Measurements from ENCODE around the gene LMF2.

The LMF2 gene

GRCh38 chr22:50464451-50464850, 43.1 kb downstream of the LMF2 start:
- no peak for DNase-seq (ENCODE audit: low spot score)

DNA sequence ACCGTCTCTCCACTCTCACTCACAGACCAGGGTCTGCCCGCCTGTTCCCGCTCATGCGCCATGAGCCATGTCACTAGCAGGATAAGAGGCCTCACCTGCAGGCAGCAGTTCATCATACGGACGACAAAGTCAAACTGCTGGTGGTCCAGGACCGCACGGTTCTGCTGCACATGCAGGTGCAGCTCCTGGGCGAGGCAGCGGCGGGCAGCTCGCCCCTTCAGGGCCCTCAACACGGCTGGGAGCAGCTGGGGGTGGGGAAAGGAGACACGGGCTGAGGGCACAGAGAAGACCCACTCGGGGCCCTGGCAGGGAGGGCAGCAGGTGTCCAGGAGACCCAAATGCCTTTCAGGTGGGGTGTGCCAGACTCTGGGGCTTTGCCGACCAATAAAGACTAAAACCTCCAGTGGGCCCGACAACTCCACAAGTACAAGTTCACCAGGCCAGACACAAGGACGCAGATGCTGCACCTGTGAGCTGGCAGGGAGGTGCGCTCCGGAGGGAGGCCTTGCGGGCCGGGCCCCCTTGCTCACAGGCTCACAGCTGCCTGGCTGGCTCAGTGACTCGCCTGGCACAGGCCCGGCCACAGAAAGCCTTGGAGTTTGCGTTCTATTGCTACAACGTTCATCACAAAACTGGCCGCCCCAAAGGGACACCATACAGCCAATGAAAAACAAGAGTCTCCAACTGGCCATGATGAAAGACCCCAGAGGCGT, 44.2 kb downstream of the LMF2 start:
- no peak for DNase-seq (ENCODE audit: low spot score)

GRCh38 chr22:50461979-50462540, 45.4 kb downstream of the LMF2 start:
- no peak for DNase-seq (ENCODE audit: low spot score)

DNA sequence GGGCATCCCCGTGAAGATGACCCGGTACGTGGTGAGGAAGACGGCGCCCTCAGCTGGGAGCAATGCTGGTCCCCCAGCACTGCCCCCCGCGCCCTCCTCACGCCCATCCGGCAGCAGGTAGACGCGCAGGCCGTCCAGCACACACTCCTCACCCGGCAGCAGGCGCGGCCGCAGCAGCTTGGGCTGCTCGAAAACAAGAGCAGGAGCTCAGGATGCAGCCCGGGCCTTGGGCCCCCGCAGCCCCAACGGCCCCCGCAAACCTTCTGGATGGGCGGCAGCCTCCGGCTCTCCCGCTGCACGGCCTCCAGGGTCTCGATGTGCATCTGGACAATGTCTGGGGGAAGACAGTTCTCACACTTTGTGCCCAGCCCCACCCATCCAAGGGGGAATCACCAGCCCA, 46.0 kb downstream of the LMF2 start:
- no peak for DNase-seq (ENCODE audit: low spot score)

GRCh38 chr22:50460938-50461337, 46.6 kb downstream of the LMF2 start:
- no peak for DNase-seq (ENCODE audit: low spot score)

GRCh38 chr22:50459496-50460140, 47.9 kb downstream of the LMF2 start:
- DNase-seq (ENCODE audit: low spot score) = no peak

DNA sequence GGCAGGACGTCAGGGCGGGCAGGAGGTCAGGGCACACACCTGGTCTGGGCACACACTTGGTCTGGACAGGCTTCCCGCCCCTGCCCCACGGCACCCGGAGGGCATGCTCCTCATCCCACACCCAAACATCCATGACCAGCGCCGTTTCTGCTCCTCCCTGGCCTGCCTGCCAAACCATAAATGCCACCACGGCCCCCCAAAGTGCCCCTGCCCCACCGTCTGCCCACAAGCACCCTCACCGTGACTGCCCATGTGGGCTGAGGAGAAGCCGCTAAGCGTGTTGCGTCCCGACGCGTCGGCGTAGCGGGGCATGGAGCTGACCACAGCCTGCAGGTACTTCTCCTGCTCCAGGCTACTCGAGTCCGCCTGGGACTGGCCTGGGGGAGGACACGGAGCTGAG, 48.5 kb downstream of the LMF2 start:
- no peak for DNase-seq (ENCODE audit: low spot score)

- no peak for DNase-seq (ENCODE audit: low spot score)
Observed at GRCh38 chr22:50456466-50457234, 50.9 kb downstream of the LMF2 start.

GRCh38 chr22:50456026-50456425, 51.5 kb downstream of the LMF2 start:
- no peak for DNase-seq (ENCODE audit: low spot score)

- no peak for DNase-seq (ENCODE audit: low spot score)
Observed at GRCh38 chr22:50455201-50455600, 52.3 kb downstream of the LMF2 start.

DNA sequence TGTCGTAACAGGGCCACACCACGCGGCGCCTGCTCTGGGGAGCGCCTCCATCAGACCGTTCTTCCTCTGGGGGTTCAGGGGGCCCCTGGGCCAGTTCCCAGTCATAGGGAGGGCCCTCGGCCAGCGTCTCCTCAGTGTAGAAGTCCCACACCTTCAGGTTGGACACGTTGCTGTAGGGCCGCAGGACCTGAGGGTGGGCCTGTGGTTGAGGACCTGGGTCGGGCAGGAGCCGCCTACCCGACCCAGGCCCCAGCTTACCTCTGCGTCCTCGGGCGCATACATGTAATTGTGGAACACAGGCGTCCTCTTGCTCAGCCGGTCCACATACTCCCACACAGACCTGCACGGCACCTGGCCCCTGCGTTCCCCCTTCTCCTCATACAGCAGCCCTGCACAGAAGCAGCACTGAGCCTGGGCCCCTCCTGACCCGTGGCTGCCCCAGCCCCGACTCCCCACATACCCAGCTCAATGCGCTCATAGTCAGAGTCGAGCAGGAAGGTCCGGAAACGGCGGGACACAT, 52.9 kb downstream of the LMF2 start:
- no peak for DNase-seq (ENCODE audit: low spot score)
